ENCODE results near the gene PAN3. TPM values are rescaled to one million over a fixed set of nuclear protein-coding genes. Genes with fewer than 3 reads are reported as not detected.

Gene PAN3
- total RNA-seq, 2 experiments from 2014 or later = 56.9 to 59.5 TPM

GRCh38 chr13:28177327-28177726 lies 39.0 kb downstream of the PAN3 start:
- Mint-ChIP-seq H3K27me3 (no peaks in the 10 kb centered on the region), H3K4me1 (ENCODE audit: low read depth) (peaks cover 50% of the 10 kb centered on the region), H3K4me3 (no peak overlapping the region), H3K36me3 (ENCODE audit: low read depth) (peaks cover 81% of the 10 kb centered on the region), H3K9me3 (no peaks in the 10 kb centered on the region), H3K27ac (no peak overlapping the region)
- intact Hi-C loops (cut with DNase I, micrococcal nuclease) = loop anchor here (5.0 kb wide), 2 partner anchors 35 to 40 kb away; partner anchors contain the start of gene PAN3 (in 1 of the 2)
- Histone ChIP-seq H3K27me3 (ENCODE audit: control insufficient read depth in 1 of 2, insufficient read depth in 2 of 2, low read length in 2 of 2) (no peaks in the 10 kb centered on the region), H3K4me3 (ENCODE audit: low read length) (no peak overlapping the region), H3K27ac (ENCODE audit: low read depth in 1 of 2, low read length in 2 of 2) (no peak overlapping the region), H3K9me3 (ENCODE audit: control insufficient read depth in 1 of 2, insufficient read depth in 1 of 2, low read length in 2 of 2) (no peaks in the 10 kb centered on the region), H3K36me3 (ENCODE audit: insufficient read depth, low read length) (peaks cover 43% of the 10 kb centered on the region), H3K4me1 (ENCODE audit: insufficient read depth, low read length) (no peaks in the 10 kb centered on the region)
- POLR2A ChIA-PET = interaction anchor here (1.0 to 1.4 kb wide), 2 partner anchors 12 to 38 kb away, joined by 3 to 4 read pairs; no protein-coding TSS in a partner anchor
- DNase-seq = no peak
- CTCF ChIA-PET = no interaction called here
- ATAC-seq (ENCODE audit: poor library complexity) = no peak
- no peak for TF ChIP-seq CTCF (IDR thresholded peaks at IDR 0.05)

- Histone ChIP-seq H3K4me3 (ENCODE audit: low read length) (no peak overlapping the region), H3K4me1 (ENCODE audit: insufficient read depth, low read length) (no peaks in the 10 kb centered on the region), H3K27ac (ENCODE audit: low read depth in 1 of 2, low read length in 2 of 2) (no peak overlapping the region), H3K36me3 (ENCODE audit: insufficient read depth, low read length) (peaks cover 46% of the 10 kb centered on the region), H3K9me3 (ENCODE audit: control insufficient read depth in 1 of 2, insufficient read depth in 1 of 2, low read length in 2 of 2) (no peaks in the 10 kb centered on the region), H3K27me3 (ENCODE audit: control insufficient read depth in 1 of 2, insufficient read depth in 2 of 2, low read length in 2 of 2) (no peaks in the 10 kb centered on the region)
- Mint-ChIP-seq H3K36me3 (ENCODE audit: low read depth) (peaks cover 80% of the 10 kb centered on the region), H3K9me3 (no peaks in the 10 kb centered on the region), H3K4me1 (ENCODE audit: low read depth) (peaks cover 50% of the 10 kb centered on the region), H3K4me3 (no peak overlapping the region), H3K27me3 (no peaks in the 10 kb centered on the region), H3K27ac (no peak overlapping the region)
- TF ChIP-seq CTCF (IDR thresholded peaks at IDR 0.05) = no peak
- ChIA-PET CTCF (no interaction called here), POLR2A (interaction anchor here (1.4 kb wide), 1 partner anchor 38 kb away, joined by 4 read pairs; no protein-coding TSS in a partner anchor)
- ATAC-seq (ENCODE audit: poor library complexity) = no peak
- DNase-seq = no peak
- intact Hi-C loops (cut with DNase I, micrococcal nuclease) = loop anchor here (5.0 kb wide), 2 partner anchors 36 to 41 kb away; partner anchors contain the start of gene PAN3 (in 1 of the 2)
Measured at GRCh38 chr13:28177877-28178276, 39.5 kb downstream of the PAN3 start.

- Mint-ChIP-seq H3K9me3 (no peaks in the 10 kb centered on the region), H3K4me1 (ENCODE audit: low read depth) (peaks cover 52% of the 10 kb centered on the region), H3K27ac (peak overlapping the region; percentile 11), H3K4me3 (no peak overlapping the region), H3K27me3 (no peaks in the 10 kb centered on the region), H3K36me3 (ENCODE audit: low read depth) (peaks cover 79% of the 10 kb centered on the region)
- CTCF ChIA-PET = no interaction called here
- DNase-seq (no peak), ATAC-seq (ENCODE audit: poor library complexity) (no peak)
- no peak overlapping the region for H3K4me3 ChIP-seq (ENCODE audit: low read length)
- POLR2A ChIA-PET = interaction anchor here (0.7 kb wide), 1 partner anchor 8 kb away, joined by 3 read pairs; no protein-coding TSS in a partner anchor
- no peak for TF ChIP-seq CTCF (IDR thresholded peaks at IDR 0.05)
- no peak overlapping the region for H3K27ac ChIP-seq (ENCODE audit: low read depth in 1 of 2, low read length in 2 of 2)
- H3K36me3 ChIP-seq (ENCODE audit: insufficient read depth, low read length) = peaks cover 34% of the 10 kb centered on the region
- no peaks in the 10 kb centered on the region for H3K27me3 ChIP-seq (ENCODE audit: control insufficient read depth in 1 of 2, insufficient read depth in 2 of 2, low read length in 2 of 2)
- H3K4me1 ChIP-seq (ENCODE audit: insufficient read depth, low read length) = no peaks in the 10 kb centered on the region
- intact Hi-C loops (cut with DNase I, micrococcal nuclease) = loop anchor here (5.0 kb wide), 2 partner anchors 38 to 43 kb away; partner anchors contain the start of gene PAN3 (in 1 of the 2)
- H3K9me3 ChIP-seq (ENCODE audit: control insufficient read depth in 1 of 2, insufficient read depth in 1 of 2, low read length in 2 of 2) = no peaks in the 10 kb centered on the region
Measured at GRCh38 chr13:28179974-28180373, 41.6 kb downstream of the PAN3 start.

Measured in CD4-positive, alpha-beta T cell (primary cell).